ENCODE data around the gene AP3S1.
"Not testable (repeated sequence)": the region's sequence is repeated elsewhere in the genome, so short reads cannot be mapped to it uniquely, and the experiment has no call there.

DNA sequence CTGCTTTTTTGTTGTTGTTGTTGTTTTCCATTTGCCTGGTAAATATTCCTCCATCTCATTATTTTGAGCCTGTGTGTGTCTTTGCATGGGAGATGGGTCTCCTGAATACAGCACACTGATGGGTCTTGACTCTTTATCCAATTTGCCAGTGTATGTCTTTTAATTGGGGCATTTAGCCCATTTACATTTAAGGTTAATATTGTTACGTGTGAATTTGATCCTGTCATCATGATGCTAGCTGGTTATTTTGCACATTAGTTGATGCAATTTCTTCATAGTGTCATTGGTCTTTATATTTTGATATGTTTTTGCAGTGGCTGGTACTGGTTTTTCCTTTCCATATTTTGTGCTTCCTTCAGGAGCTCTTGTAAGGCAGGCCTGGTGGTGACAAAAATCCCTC, 16.8 kb upstream of the AP3S1 start:
- TF ChIP-seq, protein P1, sequence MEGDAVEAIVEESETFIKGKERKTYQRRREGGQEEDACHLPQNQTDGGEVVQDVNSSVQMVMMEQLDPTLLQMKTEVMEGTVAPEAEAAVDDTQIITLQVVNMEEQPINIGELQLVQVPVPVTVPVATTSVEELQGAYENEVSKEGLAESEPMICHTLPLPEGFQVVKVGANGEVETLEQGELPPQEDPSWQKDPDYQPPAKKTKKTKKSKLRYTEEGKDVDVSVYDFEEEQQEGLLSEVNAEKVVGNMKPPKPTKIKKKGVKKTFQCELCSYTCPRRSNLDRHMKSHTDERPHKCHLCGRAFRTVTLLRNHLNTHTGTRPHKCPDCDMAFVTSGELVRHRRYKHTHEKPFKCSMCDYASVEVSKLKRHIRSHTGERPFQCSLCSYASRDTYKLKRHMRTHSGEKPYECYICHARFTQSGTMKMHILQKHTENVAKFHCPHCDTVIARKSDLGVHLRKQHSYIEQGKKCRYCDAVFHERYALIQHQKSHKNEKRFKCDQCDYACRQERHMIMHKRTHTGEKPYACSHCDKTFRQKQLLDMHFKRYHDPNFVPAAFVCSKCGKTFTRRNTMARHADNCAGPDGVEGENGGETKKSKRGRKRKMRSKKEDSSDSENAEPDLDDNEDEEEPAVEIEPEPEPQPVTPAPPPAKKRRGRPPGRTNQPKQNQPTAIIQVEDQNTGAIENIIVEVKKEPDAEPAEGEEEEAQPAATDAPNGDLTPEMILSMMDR (IDR thresholded peaks at IDR 0.05): not testable (repeated sequence)
- not testable (repeated sequence) for TF ChIP-seq EP300 (IDR thresholded peaks at IDR 0.05)
